Right ventricle myocardium superior (tissue), 1 donor: ENCODE measurements around the gene FBXL4. TPM values are rescaled to one million over a fixed set of nuclear protein-coding genes. Genes with fewer than 3 reads are reported as not detected.

Experiments used
- total RNA-seq: library from RNA; stranded (reverse); fragmentation: NEBNext Ultra II Directional; extraction: Animal tissue kit (Norgen Biotek cat#: 25700); gene quantifications from one replicate; pipeline ENCODE4 v1.2.1, GENCODE V29; 2021
- donor health status: DM: no; HTN: yes; CAD: no; lungs with severe emphysema.

FBXL4 gene
- total RNA-seq, 1 donor from 2014 or later, result 17.3 TPM

Other genes with a start within 250 kb of the FBXL4 start
- not detected for gene POU3F2, start 113.4 kb downstream of the FBXL4 start, total RNA-seq